ENCODE data around the gene KCNQ1OT1. TPM values are rescaled to one million over a fixed set of nuclear protein-coding genes. Genes with fewer than 3 reads are reported as not detected.

Gene KCNQ1OT1
- total RNA-seq, 2 experiments from 2014 or later = 0.33 to 0.44 TPM

- DNase-seq (no peak), ATAC-seq (no peak)
- Mint-ChIP-seq H3K27ac (no peak overlapping the region), H3K36me3 (no peaks in the 10 kb centered on the region), H3K4me3 (no peak overlapping the region), H3K27me3 (peaks cover 5% of the 10 kb centered on the region), H3K4me1 (no peaks in the 10 kb centered on the region), H3K9me3 (ENCODE audit: low read depth) (peaks cover 2% of the 10 kb centered on the region)
- CTCF ChIA-PET = no interaction called here
Measured at GRCh38 chr11:2590965-2591754, 108.6 kb downstream of the KCNQ1OT1 start.

GRCh38 chr11:2590131-2590964, 109.4 kb downstream of the KCNQ1OT1 start:
- H3K27ac Mint-ChIP-seq = no peak overlapping the region
- DNase-seq = no peak

GRCh38 chr11:2589538-2589934, 110.3 kb downstream of the KCNQ1OT1 start:
- CTCF ChIA-PET = no interaction called here
- DNase-seq = no peak
- no peak overlapping the region for H3K27ac Mint-ChIP-seq
- no peak for ATAC-seq
- no peaks in the 10 kb centered on the region for H3K4me1 Mint-ChIP-seq
- H3K9me3 Mint-ChIP-seq (ENCODE audit: low read depth) = no peaks in the 10 kb centered on the region
- no peak overlapping the region for H3K4me3 Mint-ChIP-seq
- H3K27me3 Mint-ChIP-seq = peaks cover under 1% of the 10 kb centered on the region
- H3K36me3 Mint-ChIP-seq = no peaks in the 10 kb centered on the region

More at GRCh38 chr11:2590131-2590964, 109.4 kb downstream of the KCNQ1OT1 start:
- H3K4me3 Mint-ChIP-seq = no peak overlapping the region
- CTCF ChIA-PET = no interaction called here
- no peaks in the 10 kb centered on the region for H3K9me3 Mint-ChIP-seq (ENCODE audit: low read depth)
- peaks cover 3% of the 10 kb centered on the region for H3K27me3 Mint-ChIP-seq
- ATAC-seq = no peak
- no peaks in the 10 kb centered on the region for H3K4me1 Mint-ChIP-seq
- no peaks in the 10 kb centered on the region for H3K36me3 Mint-ChIP-seq

- Mint-ChIP-seq H3K27me3 (no peaks in the 10 kb centered on the region), H3K27ac (no peak overlapping the region), H3K36me3 (no peaks in the 10 kb centered on the region), H3K9me3 (ENCODE audit: low read depth) (no peaks in the 10 kb centered on the region), H3K4me1 (no peaks in the 10 kb centered on the region), H3K4me3 (no peak overlapping the region)
- CTCF ChIA-PET = no interaction called here
- DNase-seq (peak; percentile 31), ATAC-seq (no peak)
Measured at GRCh38 chr11:2588809-2589537, 110.8 kb downstream of the KCNQ1OT1 start.

DNA sequence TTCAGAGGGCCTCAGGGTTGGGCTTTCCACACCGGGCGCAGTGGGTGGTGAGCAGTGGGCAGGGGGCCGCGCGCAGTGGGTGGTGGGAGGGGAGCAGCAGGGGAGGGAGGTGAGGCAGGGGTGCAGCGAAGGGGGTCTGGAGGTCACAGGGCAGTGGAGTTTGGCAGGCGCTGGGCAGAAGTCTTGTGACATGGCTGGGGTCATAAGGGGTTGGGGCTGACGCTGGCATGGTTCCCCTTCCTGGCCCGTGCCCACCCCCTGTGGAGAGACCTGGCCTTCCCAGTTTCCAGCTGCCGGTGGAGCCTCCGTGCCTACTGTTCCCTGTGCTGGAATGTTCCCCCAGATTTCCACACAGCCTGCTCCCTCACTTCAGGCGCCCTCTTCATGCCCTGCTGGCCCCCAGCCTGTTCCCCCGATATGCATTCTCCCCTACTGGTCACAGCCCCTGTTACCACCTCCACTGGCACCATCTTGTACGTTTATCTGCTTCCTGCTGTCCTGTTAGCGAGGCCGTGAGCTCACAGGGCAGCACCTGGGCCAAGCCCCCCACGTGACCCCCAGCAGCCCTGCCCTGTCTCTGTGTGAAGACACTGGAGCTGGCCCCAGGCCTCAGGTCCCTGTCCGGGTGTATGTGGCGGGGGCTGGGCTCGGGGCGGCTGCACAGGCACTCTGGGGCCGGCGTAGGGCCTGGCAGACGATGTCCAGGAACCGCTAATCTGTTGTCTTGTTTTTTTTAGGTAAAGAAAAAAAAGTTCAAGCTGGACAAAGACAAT, 111.6 kb downstream of the KCNQ1OT1 start:
- no peaks in the 10 kb centered on the region for H3K36me3 Mint-ChIP-seq
- no peaks in the 10 kb centered on the region for H3K27me3 Mint-ChIP-seq
- no peaks in the 10 kb centered on the region for H3K9me3 Mint-ChIP-seq (ENCODE audit: low read depth)
- CTCF ChIA-PET = no interaction called here
- no peak overlapping the region for H3K27ac Mint-ChIP-seq
- ATAC-seq (no peak), DNase-seq (peak; percentile 27)
- H3K4me1 Mint-ChIP-seq = no peaks in the 10 kb centered on the region
- H3K4me3 Mint-ChIP-seq = no peak overlapping the region

- CTCF ChIA-PET = no interaction called here
- Mint-ChIP-seq H3K27ac (no peak overlapping the region), H3K4me1 (no peaks in the 10 kb centered on the region), H3K36me3 (no peaks in the 10 kb centered on the region), H3K27me3 (no peaks in the 10 kb centered on the region), H3K4me3 (no peak overlapping the region), H3K9me3 (ENCODE audit: low read depth) (no peaks in the 10 kb centered on the region)
- ATAC-seq (no peak), DNase-seq (peak; percentile 34)
Measured at GRCh38 chr11:2587132-2587930, 112.5 kb downstream of the KCNQ1OT1 start.

DNA sequence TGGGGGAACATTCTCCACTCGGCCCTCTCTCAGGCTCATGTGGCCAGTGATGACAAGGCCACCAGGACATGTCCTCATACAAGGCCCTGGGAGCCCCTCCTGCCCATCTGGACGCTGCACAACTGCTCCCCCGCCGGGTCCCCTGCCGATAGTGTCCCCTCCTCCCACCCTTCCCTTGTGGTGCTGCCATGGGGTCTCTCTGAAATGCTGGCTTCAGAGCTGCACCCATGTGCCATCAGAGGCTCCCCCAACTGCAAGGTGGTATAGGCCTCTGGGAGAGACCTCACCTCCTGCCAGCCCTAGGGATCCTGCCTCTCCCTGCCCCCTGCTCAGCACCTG, 113.0 kb downstream of the KCNQ1OT1 start:
- H3K36me3 Mint-ChIP-seq = no peaks in the 10 kb centered on the region
- no peaks in the 10 kb centered on the region for H3K4me1 Mint-ChIP-seq
- no peak overlapping the region for H3K27ac Mint-ChIP-seq
- peak; percentile 25 for DNase-seq
- ATAC-seq = no peak
- no peak overlapping the region for H3K4me3 Mint-ChIP-seq
- H3K9me3 Mint-ChIP-seq (ENCODE audit: low read depth) = no peaks in the 10 kb centered on the region
- CTCF ChIA-PET = no interaction called here
- no peaks in the 10 kb centered on the region for H3K27me3 Mint-ChIP-seq

DNA sequence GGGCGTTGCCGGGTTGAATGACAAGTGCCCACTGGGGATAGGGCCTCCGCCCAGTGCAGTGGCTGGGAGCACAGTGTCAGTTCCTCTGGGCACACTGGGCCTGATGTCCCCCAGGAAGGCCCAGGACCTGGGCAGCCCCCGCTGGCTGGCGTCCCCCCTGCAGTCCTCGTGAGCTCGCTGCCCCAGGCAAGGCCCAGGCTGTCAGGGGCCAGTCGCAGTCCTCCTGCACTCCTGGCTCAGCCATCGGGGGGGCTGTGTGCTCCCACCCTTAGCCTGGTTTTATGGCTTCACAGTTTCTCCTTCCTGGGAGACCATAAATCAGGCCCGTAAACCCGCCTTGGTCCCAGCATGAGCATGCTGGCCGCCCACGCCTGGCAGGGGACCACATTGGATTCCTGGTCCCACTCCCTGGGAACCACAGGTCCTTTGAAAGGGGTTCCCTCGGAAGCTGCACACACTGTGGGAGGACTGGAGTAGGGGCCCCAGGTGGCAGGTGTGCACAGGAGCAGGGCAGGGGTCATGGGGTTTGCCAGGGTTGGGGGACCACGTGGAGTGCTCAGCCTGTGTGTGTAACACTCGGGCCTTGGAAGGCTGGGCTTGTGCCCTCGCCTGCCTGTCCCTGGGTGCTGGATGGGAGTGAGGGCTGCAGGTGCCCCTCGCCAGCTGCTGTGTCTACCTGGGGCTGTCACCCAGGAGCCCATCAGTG, 113.6 kb downstream of the KCNQ1OT1 start:
- H3K4me1 Mint-ChIP-seq = no peaks in the 10 kb centered on the region
- DNase-seq = peak; percentile 30
- no peaks in the 10 kb centered on the region for H3K27me3 Mint-ChIP-seq
- H3K4me3 Mint-ChIP-seq = no peak overlapping the region
- no peak overlapping the region for H3K27ac Mint-ChIP-seq
- no peak for ATAC-seq
- H3K9me3 Mint-ChIP-seq (ENCODE audit: low read depth) = no peaks in the 10 kb centered on the region
- H3K36me3 Mint-ChIP-seq = no peaks in the 10 kb centered on the region
- CTCF ChIA-PET = no interaction called here

DNA sequence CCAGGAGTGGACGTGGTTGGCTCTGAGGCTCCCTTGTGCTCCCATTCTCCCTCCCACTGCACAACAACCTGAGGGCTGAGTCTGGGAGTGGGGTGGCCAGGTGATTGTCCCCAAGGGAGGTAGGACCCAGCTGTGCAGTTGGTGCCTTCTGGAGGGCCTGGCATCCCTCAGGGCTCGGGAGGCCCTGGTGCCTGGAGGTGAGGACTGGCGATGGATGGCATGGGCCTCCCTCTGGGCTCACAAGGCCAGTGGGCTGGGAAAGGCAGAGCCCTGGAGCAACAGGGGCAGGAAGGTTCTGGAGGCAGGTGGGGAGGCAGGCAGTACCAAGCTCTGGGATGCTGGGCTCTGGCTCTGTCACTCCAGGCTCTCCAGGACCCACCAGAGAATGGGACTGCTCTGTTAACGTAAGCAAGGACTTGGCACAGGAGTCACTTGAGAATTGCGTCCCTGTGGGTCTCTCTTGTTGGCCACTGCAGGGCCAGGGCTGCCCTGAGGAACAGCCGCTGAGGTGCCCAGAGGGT, 114.2 kb downstream of the KCNQ1OT1 start:
- Mint-ChIP-seq H3K4me1 (no peaks in the 10 kb centered on the region), H3K36me3 (no peaks in the 10 kb centered on the region), H3K27me3 (no peaks in the 10 kb centered on the region), H3K4me3 (no peak overlapping the region), H3K27ac (no peak overlapping the region), H3K9me3 (ENCODE audit: low read depth) (no peaks in the 10 kb centered on the region)
- DNase-seq (no peak), ATAC-seq (no peak)
- CTCF ChIA-PET = no interaction called here

DNA sequence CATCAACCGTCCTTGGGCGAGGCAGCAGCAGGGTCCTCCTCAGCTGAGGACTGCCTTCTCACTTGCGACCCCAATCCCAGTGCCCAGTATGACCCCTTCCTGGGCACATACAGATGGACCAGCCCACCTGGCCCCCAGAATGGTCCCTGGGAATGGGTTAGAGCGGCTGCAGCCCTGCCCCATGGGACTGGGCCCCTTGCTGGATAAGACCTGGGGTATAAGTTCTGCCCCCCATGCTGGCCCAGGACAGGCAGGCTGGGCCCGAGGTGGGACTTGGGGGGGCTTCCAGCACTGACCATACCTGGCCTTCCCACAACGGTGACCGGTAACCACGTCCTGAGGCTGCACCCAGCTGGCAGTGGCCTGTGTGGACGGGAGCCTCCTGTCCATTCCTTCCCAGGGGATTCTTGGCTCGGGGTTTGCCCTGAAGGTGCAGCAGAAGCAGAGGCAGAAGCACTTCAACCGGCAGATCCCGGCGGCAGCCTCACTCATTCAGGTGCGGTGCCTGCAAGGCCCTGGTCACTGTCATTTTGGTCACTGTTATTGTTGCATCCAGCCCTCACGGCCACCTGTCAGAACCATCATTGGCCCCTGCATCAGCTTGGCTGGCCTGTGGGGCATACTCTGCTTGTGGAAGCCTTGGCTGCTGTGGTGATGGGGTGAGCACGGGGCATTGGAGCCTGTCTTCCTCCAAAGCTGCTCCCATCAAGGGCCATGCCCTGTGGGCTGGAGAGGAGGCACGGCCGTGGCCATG, 114.8 kb downstream of the KCNQ1OT1 start:
- peak; percentile 30 for DNase-seq
- Mint-ChIP-seq H3K4me1 (no peaks in the 10 kb centered on the region), H3K36me3 (no peaks in the 10 kb centered on the region), H3K4me3 (no peak overlapping the region), H3K27me3 (no peaks in the 10 kb centered on the region), H3K27ac (no peak overlapping the region), H3K9me3 (ENCODE audit: low read depth) (no peaks in the 10 kb centered on the region)
- ATAC-seq = no peak
- CTCF ChIA-PET = no interaction called here

DNA sequence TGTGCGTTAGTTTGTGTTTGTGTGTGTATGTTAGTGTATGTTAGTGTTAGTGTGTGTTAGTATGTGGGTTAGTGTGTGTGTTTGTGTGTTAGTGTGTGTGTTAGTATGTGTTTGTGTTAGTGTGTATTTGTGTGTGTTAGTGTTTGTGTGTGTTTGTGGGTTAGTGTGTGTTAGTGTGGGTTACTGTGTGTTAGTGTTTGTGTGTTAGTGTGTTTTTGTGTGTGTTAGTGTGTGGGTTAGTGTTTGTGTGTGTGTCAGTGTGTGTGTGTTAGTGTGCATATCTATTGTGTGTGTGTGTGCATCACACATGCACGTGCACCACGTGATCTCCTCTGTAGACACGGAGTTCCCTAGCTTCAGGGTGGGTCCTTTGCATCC, 115.4 kb downstream of the KCNQ1OT1 start:
- no peak overlapping the region for H3K4me3 Mint-ChIP-seq
- no peaks in the 10 kb centered on the region for H3K36me3 Mint-ChIP-seq
- H3K27me3 Mint-ChIP-seq = no peaks in the 10 kb centered on the region
- H3K27ac Mint-ChIP-seq = no peak overlapping the region
- H3K4me1 Mint-ChIP-seq = no peaks in the 10 kb centered on the region
- ATAC-seq (no peak), DNase-seq (no peak)
- H3K9me3 Mint-ChIP-seq (ENCODE audit: low read depth) = no peaks in the 10 kb centered on the region
- CTCF ChIA-PET = no interaction called here

DNA sequence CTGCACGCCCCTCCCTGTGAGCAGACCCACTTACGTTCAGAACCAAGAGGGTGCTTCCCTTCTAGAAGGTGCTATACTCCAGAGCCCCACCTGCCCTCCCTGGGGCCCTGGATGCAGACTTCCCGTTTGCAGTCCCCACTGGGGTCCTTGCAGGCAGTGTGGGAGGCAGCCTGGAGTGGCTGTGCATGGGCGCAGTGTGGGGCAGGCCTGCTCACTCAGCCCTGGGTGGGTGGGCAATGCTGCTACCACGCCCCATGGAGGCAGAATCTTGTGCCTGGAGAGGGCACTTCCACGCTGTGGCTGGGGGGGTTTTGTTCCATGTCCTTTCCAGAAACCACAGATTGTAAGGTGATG, 116.2 kb downstream of the KCNQ1OT1 start:
- ATAC-seq = no peak
- CTCF ChIA-PET = no interaction called here
- Mint-ChIP-seq H3K4me1 (no peaks in the 10 kb centered on the region), H3K27ac (no peak overlapping the region), H3K4me3 (no peak overlapping the region), H3K27me3 (no peaks in the 10 kb centered on the region), H3K9me3 (ENCODE audit: low read depth) (no peaks in the 10 kb centered on the region), H3K36me3 (no peaks in the 10 kb centered on the region)
- peak; percentile 37 for DNase-seq
